ENCODE data around the gene HAUS1.

Gene HAUS1

GRCh38 chr18:46070815-46071652 is 33.2 kb upstream of the HAUS1 start:
- Histone ChIP-seq H3K36me3 (ENCODE audit: control insufficient read depth, insufficient read depth, low read length) (no peaks in the 10 kb centered on the region; the same call in 1 of the 2 replicates), H3K4me3 (replicated peaks; ENCODE audit: low read depth, low read length) (peak overlapping the region; percentile 66), H3K27me3 (replicated peaks; ENCODE audit: control insufficient read depth, insufficient read depth, low read length) (no peaks in the 10 kb centered on the region)
- peak; percentile 46 for DNase-seq (ENCODE audit: extremely low read depth, insufficient read length)
- no peak for TF ChIP-seq CTCF (IDR thresholded peaks at IDR 0.05; ENCODE audit: insufficient read depth, low read length, poor library complexity, severe bottlenecking)

GRCh38 chr18:46071653-46072375 is 32.4 kb upstream of the HAUS1 start, which contains the start of gene PSTPIP2:
Gene PSTPIP2 (minus strand): TSS chr18:46072260. CDS start chr18:46072188, 72 bp downstream.
- Histone ChIP-seq H3K4me3 (replicated peaks; ENCODE audit: low read depth, low read length) (peak within 1 kb of the TSS; percentile 66), H3K36me3 (ENCODE audit: control insufficient read depth, insufficient read depth, low read length) (no peaks in the 10 kb centered on the region; the same call in 1 of the 2 replicates), H3K27me3 (replicated peaks; ENCODE audit: control insufficient read depth, insufficient read depth, low read length) (no peaks in the 10 kb centered on the region)
- peak; percentile 58 for DNase-seq (ENCODE audit: extremely low read depth, insufficient read length)
- TF ChIP-seq CTCF (IDR thresholded peaks at IDR 0.05; ENCODE audit: insufficient read depth, low read length, poor library complexity, severe bottlenecking): no peak

GRCh38 chr18:46072376-46072867 is 31.8 kb upstream of the HAUS1 start:
- Histone ChIP-seq H3K36me3 (ENCODE audit: control insufficient read depth, insufficient read depth, low read length) (no peaks in the 10 kb centered on the region; the same call in 1 of the 2 replicates), H3K27me3 (replicated peaks; ENCODE audit: control insufficient read depth, insufficient read depth, low read length) (no peaks in the 10 kb centered on the region), H3K4me3 (replicated peaks; ENCODE audit: low read depth, low read length) (peak overlapping the region; percentile 66)
- no peak for TF ChIP-seq CTCF (IDR thresholded peaks at IDR 0.05; ENCODE audit: insufficient read depth, low read length, poor library complexity, severe bottlenecking)
- no peak for DNase-seq (ENCODE audit: extremely low read depth, insufficient read length)

- no peaks in the 10 kb centered on the region; the same call in 1 of the 2 replicates for H3K36me3 ChIP-seq (ENCODE audit: control insufficient read depth, insufficient read depth, low read length)
- no peak for DNase-seq (ENCODE audit: extremely low read depth, insufficient read length)
- TF ChIP-seq CTCF (IDR thresholded peaks at IDR 0.05; ENCODE audit: insufficient read depth, low read length, poor library complexity, severe bottlenecking): no peak
- H3K4me3 ChIP-seq (replicated peaks; ENCODE audit: low read depth, low read length): no peak overlapping the region
- no peaks in the 10 kb centered on the region for H3K27me3 ChIP-seq (replicated peaks; ENCODE audit: control insufficient read depth, insufficient read depth, low read length)
Measured at GRCh38 chr18:46072959-46073358, 31.2 kb upstream of the HAUS1 start.

GRCh38 chr18:46073474-46074331 is 30.5 kb upstream of the HAUS1 start:
- DNase-seq (ENCODE audit: extremely low read depth, insufficient read length): no peak
- TF ChIP-seq CTCF (IDR thresholded peaks at IDR 0.05; ENCODE audit: insufficient read depth, low read length, poor library complexity, severe bottlenecking): peak; percentile 50
- Histone ChIP-seq H3K4me3 (replicated peaks; ENCODE audit: low read depth, low read length) (no peak overlapping the region), H3K36me3 (ENCODE audit: control insufficient read depth, insufficient read depth, low read length) (no peaks in the 10 kb centered on the region; the same call in 1 of the 2 replicates), H3K27me3 (replicated peaks; ENCODE audit: control insufficient read depth, insufficient read depth, low read length) (no peaks in the 10 kb centered on the region)

Measured in GM06990 (cell line).